Panc1 (cell line): ENCODE measurements around the gene HTT-AS. TPM values are rescaled to one million over a fixed set of nuclear protein-coding genes. Genes with fewer than 3 reads are reported as not detected.

ENCODE experiments used
- ATAC-seq: fragments of 200-7000 bp; cut with Tn5 transposase; 2 replicates; pipeline ENCODE4 v1.9.1; 2020; ENCODE audit warnings: mild to moderate bottlenecking, moderate library complexity
- BruUV-seq: library from RNA; stranded (reverse); fragments of 400-500 nt; replicated peaks from 2 replicates; lab custom pipeline; 2021; lab: Mats Ljungman, UMichigan
- CTCF ChIA-PET: fragments of 300-600 bp; sonication (Branson Sonifier 250); formaldehyde crosslinking; loops from one replicate; lab custom pipeline; 2022; ENCODE audit warnings: antibody characterized with exemption; lab: Charles Lee
- POLR2A ChIA-PET: fragments of 300-600 bp; sonication (Branson Sonifier 250); formaldehyde crosslinking; loops from one replicate; lab custom pipeline; 2022; ENCODE audit warnings: antibody characterized with exemption; lab: Charles Lee
- DNase-seq: peaks from one replicate; pipeline ENCODE4 v3.0.0-alpha.2; 2010; ENCODE audit warnings: low read depth, low spot score
- H3K27ac ChIP-seq: 2 replicates; pipeline ENCODE4 v1.5.1; 2011; ENCODE audit warnings: mild to moderate bottlenecking, low read length, inconsistent platforms
- H3K27me3 ChIP-seq: fragments of 200-500 bp; sonication (Bioruptor generic); 2 replicates; pipeline ENCODE4 v1.6.0; 2014; ENCODE audit warnings: low read length, inconsistent platforms; ENCODE audit not compliant: control insufficient read depth, insufficient read depth
- H3K36me3 ChIP-seq: fragments of 200-500 bp; sonication (Bioruptor generic); 2 replicates; pipeline ENCODE4 v1.5.1; 2014; ENCODE audit warnings: inconsistent platforms, mild to moderate bottlenecking, low read length, moderate library complexity; ENCODE audit not compliant: control insufficient read depth, insufficient read depth
- H3K4me1 ChIP-seq: 2 replicates; pipeline ENCODE4 v1.5.1; 2011; ENCODE audit warnings: inconsistent platforms, mild to moderate bottlenecking, low read length, moderate library complexity; ENCODE audit not compliant: control insufficient read depth, insufficient read depth
- H3K4me3 ChIP-seq, 2 experiments: 2 replicates each; pipeline ENCODE4 v1.5.1; 2011 to 2012; ENCODE audit warnings: low read depth in 2 of 2, low read length in 2 of 2, mild to moderate bottlenecking in 2 of 2, inconsistent platforms in 1 of 2, moderate library complexity in 1 of 2
- H3K9me3 ChIP-seq: fragments of 200-500 bp; sonication (Bioruptor generic); 2 replicates; pipeline ENCODE4 v1.5.1; 2014; ENCODE audit warnings: low read depth, mild to moderate bottlenecking, inconsistent platforms, low read length, moderate library complexity; ENCODE audit not compliant: control insufficient read depth, insufficient read depth
- POLR2AphosphoS5 ChIP-seq: IDR thresholded peaks from 2 replicates; pipeline ENCODE4 v1.6.1; 2012; ENCODE audit warnings: mild to moderate bottlenecking, low read depth, low read length, moderate library complexity
- SIN3A ChIP-seq: IDR thresholded peaks from 2 replicates; pipeline ENCODE4 v1.6.1; 2012; ENCODE audit warnings: low read depth, mild to moderate bottlenecking, low read length, moderate library complexity, borderline replicate concordance; ENCODE audit not compliant: insufficient read depth
- TCF7L2 ChIP-seq: IDR thresholded peaks from 2 replicates; pipeline ENCODE4 v1.6.1; 2011; ENCODE audit warnings: mild to moderate bottlenecking, low read depth, low read length, inconsistent platforms
- in situ Hi-C: cut with HindIII; loops from 2 replicates; pipeline ENCODE4 v1.10.0; 2016; ENCODE audit warnings: low sequenced_read_pairs, low pct_unique_long_range_greater_than_20kb
- intact Hi-C: fragments of 100-400 bp; cut with micrococcal nuclease; formaldehyde crosslinking; loops from one replicate; pipeline ENCODE4 v1.10.0; 2022; ENCODE audit not compliant: unreplicated experiment
- total RNA-seq: library from RNA; stranded (reverse); gene quantifications from one replicate; pipeline ENCODE4 v1.2.1, GENCODE V29; 2021; ENCODE audit not compliant: unreplicated experiment
- TF ChIP-seq, protein P1 (sequence below), 2 experiments: IDR thresholded peaks; 2 replicates each; pipeline ENCODE4 v1.6.1; 2011 to 2012; ENCODE audit warnings: low read depth in 2 of 2, control low read depth in 1 of 2, low read length in 1 of 2, mild to moderate bottlenecking in 1 of 2, moderate library complexity in 1 of 2; ENCODE audit not compliant: insufficient read depth in 1 of 2
- TF ChIP-seq, protein P2 (sequence below): fragments of 450-650 bp; IDR thresholded peaks from 2 replicates; pipeline ENCODE4 v1.5.1; 2017; ENCODE audit warnings: mild to moderate bottlenecking

Gene HTT-AS
- total RNA-seq, 1 experiment from 2014 or later: not detected

DNA sequence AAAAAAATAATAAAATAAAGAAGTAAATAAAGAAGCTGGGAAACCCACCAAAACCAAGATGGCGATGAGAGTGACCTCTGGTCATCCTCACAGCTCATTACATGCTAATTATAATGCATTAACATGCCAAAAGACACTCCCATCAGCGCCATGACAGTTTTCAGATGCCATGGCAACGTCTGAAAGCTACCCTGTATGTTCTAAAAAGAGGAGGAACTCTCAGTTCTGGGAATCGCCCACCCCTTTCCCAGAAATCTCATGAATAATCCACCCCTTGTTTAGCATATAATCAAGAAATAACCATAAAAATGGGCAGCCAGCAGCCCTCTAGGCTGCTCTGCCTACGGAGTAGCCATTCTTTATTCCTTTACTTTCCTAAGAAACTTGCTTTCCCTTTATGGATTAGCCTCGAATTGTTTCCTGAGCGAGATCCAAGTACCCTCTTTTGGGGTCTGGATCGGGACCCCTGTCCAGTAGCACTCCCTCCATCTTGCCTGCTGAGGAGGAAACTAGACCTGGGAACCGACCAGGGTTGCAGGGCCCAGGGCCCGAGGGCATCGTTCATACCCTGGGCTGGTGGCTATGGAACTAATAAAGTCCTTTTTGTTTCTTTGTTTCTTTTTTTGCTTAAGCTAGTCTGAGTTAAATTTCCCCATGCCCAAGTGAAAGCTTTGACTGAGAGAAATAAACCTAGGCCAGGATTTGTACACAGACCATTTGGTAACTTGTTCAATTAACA, 30.9 kb downstream of the HTT-AS start:
- intact Hi-C loops: no loop called here

GRCh38 chr4:3042226-3042625, 32.1 kb downstream of the HTT-AS start:
- DNase-seq (no peak), ATAC-seq (no peak)
- no TSS peak for BruUV-seq
- Histone ChIP-seq H3K27me3 (no peaks in the 10 kb centered on the region), H3K4me3 (no peak overlapping the region), H3K4me1 (no peaks in the 10 kb centered on the region), H3K27ac (no peak overlapping the region), H3K9me3 (no peaks in the 10 kb centered on the region), H3K36me3 (no peaks in the 10 kb centered on the region)
- CTCF ChIA-PET: no interaction called here
- POLR2A ChIA-PET: no interaction called here
- intact Hi-C loops: no loop called here
- TF ChIP-seq, protein P1, sequence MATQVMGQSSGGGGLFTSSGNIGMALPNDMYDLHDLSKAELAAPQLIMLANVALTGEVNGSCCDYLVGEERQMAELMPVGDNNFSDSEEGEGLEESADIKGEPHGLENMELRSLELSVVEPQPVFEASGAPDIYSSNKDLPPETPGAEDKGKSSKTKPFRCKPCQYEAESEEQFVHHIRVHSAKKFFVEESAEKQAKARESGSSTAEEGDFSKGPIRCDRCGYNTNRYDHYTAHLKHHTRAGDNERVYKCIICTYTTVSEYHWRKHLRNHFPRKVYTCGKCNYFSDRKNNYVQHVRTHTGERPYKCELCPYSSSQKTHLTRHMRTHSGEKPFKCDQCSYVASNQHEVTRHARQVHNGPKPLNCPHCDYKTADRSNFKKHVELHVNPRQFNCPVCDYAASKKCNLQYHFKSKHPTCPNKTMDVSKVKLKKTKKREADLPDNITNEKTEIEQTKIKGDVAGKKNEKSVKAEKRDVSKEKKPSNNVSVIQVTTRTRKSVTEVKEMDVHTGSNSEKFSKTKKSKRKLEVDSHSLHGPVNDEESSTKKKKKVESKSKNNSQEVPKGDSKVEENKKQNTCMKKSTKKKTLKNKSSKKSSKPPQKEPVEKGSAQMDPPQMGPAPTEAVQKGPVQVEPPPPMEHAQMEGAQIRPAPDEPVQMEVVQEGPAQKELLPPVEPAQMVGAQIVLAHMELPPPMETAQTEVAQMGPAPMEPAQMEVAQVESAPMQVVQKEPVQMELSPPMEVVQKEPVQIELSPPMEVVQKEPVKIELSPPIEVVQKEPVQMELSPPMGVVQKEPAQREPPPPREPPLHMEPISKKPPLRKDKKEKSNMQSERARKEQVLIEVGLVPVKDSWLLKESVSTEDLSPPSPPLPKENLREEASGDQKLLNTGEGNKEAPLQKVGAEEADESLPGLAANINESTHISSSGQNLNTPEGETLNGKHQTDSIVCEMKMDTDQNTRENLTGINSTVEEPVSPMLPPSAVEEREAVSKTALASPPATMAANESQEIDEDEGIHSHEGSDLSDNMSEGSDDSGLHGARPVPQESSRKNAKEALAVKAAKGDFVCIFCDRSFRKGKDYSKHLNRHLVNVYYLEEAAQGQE (IDR thresholded peaks at IDR 0.05; ENCODE audit: insufficient read depth in 1 of 2, low read depth in 2 of 2, low read length in 1 of 2): no peak
- TF ChIP-seq, protein P2, sequence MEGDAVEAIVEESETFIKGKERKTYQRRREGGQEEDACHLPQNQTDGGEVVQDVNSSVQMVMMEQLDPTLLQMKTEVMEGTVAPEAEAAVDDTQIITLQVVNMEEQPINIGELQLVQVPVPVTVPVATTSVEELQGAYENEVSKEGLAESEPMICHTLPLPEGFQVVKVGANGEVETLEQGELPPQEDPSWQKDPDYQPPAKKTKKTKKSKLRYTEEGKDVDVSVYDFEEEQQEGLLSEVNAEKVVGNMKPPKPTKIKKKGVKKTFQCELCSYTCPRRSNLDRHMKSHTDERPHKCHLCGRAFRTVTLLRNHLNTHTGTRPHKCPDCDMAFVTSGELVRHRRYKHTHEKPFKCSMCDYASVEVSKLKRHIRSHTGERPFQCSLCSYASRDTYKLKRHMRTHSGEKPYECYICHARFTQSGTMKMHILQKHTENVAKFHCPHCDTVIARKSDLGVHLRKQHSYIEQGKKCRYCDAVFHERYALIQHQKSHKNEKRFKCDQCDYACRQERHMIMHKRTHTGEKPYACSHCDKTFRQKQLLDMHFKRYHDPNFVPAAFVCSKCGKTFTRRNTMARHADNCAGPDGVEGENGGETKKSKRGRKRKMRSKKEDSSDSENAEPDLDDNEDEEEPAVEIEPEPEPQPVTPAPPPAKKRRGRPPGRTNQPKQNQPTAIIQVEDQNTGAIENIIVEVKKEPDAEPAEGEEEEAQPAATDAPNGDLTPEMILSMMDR: no peak
- TF ChIP-seq TCF7L2 (no peak), POLR2AphosphoS5 (no peak)
- in situ Hi-C loops: no loop called here

More for the DNA sequence above, 30.9 kb downstream of the HTT-AS start:
- Histone ChIP-seq H3K27ac (no peak overlapping the region), H3K4me3 (no peak overlapping the region), H3K4me1 (no peaks in the 10 kb centered on the region), H3K27me3 (no peaks in the 10 kb centered on the region), H3K9me3 (no peaks in the 10 kb centered on the region), H3K36me3 (no peaks in the 10 kb centered on the region)
- CTCF ChIA-PET: no interaction called here
- ATAC-seq: no peak
- no TSS peak for BruUV-seq
- in situ Hi-C loops: no loop called here
- POLR2A ChIA-PET: interaction anchor here (0.6 kb wide), 1 partner anchor 19 kb away, joined by 3 read pairs; no protein-coding TSS in a partner anchor
- no peak for DNase-seq
- TF ChIP-seq, protein P1 (IDR thresholded peaks at IDR 0.05; ENCODE audit: insufficient read depth in 1 of 2, low read depth in 2 of 2, low read length in 1 of 2): no peak
- TF ChIP-seq, protein P2: no peak
- TF ChIP-seq POLR2AphosphoS5: no peak
- no peak for TF ChIP-seq TCF7L2
- no peak for TF ChIP-seq SIN3A
